HG02840 (cell line): ENCODE results near the gene PDZD2.
"Not testable (repeated sequence)": the region's sequence is repeated elsewhere in the genome, so short reads cannot be mapped to it uniquely, and the experiment has no call there.

Experiments used
- ATAC-seq: cut with Tn5 transposase; IDR thresholded peaks from one replicate; pipeline ENCODE4 v1.9.1; 2021; ENCODE audit warnings: mild to moderate bottlenecking, moderate library complexity, moderate number of reproducible peaks; ENCODE audit not compliant: unreplicated experiment, low FRiP score

The PDZD2 gene

GRCh38 chr5:31763424-31763823, 124.5 kb downstream of the PDZD2 start:
- ATAC-seq: no peak

GRCh38 chr5:31764687-31765086, 125.8 kb downstream of the PDZD2 start:
- not testable (repeated sequence) for ATAC-seq

- ATAC-seq: no peak
Measured at GRCh38 chr5:31767335-31768031, 128.6 kb downstream of the PDZD2 start.

- no peak for ATAC-seq
Measured at GRCh38 chr5:31768046-31768445, 129.1 kb downstream of the PDZD2 start.

- ATAC-seq: no peak
Measured at GRCh38 chr5:31768784-31769183, 129.9 kb downstream of the PDZD2 start.

GRCh38 chr5:31769530-31769929, 130.6 kb downstream of the PDZD2 start:
- ATAC-seq: no peak

GRCh38 chr5:31770132-31770720, 131.3 kb downstream of the PDZD2 start:
- ATAC-seq: no peak

GRCh38 chr5:31770998-31771397, 132.1 kb downstream of the PDZD2 start:
- ATAC-seq: peak; percentile 89

GRCh38 chr5:31771500-31771899, 132.6 kb downstream of the PDZD2 start:
- peak; percentile 10 for ATAC-seq

- ATAC-seq: not testable (repeated sequence)
Measured at GRCh38 chr5:31776294-31776693, 137.4 kb downstream of the PDZD2 start.

GRCh38 chr5:31776976-31777651, 138.2 kb downstream of the PDZD2 start:
- ATAC-seq: no peak

GRCh38 chr5:31781772-31782171, 142.8 kb downstream of the PDZD2 start:
- no peak for ATAC-seq

- no peak for ATAC-seq
Measured at GRCh38 chr5:31783086-31783645, 144.2 kb downstream of the PDZD2 start.

GRCh38 chr5:31783731-31784130, 144.8 kb downstream of the PDZD2 start:
- no peak for ATAC-seq

- no peak for ATAC-seq
Measured at GRCh38 chr5:31786090-31786631, 147.2 kb downstream of the PDZD2 start.

- ATAC-seq: no peak
Measured at GRCh38 chr5:31794009-31794408, 155.1 kb downstream of the PDZD2 start.

GRCh38 chr5:31798168-31798567, 159.2 kb downstream of the PDZD2 start:
- ATAC-seq: no peak

- ATAC-seq: no peak
Measured at GRCh38 chr5:31800351-31800750, 161.4 kb downstream of the PDZD2 start.

GRCh38 chr5:31805785-31806400, 167.0 kb downstream of the PDZD2 start:
- ATAC-seq: no peak

GRCh38 chr5:31806561-31806960, 167.6 kb downstream of the PDZD2 start:
- no peak for ATAC-seq
